ENCODE measurements around the gene TPO. TPM values are rescaled to one million over a fixed set of nuclear protein-coding genes. Genes with fewer than 3 reads are reported as not detected.

The TPO gene
- total RNA-seq, 1 experiment from 2014 or later: not detected

- intact Hi-C loops (cut with micrococcal nuclease; ENCODE audit: unreplicated experiment): loop anchor here (5.0 kb wide), 1 partner anchor 153 kb away; the partner anchor contains the start of gene PXDN
- ChIA-PET POLR2A (ENCODE audit: unreplicated experiment) (no interaction called here), CTCF (interaction anchor here (0.7 kb wide), 1 partner anchor 180 kb away, joined by 6 read pairs; no protein-coding TSS in a partner anchor)
These were observed 175.8 kb downstream of the TPO start for GRCh38 chr2:1588978-1589621.

GRCh38 chr2:1590596-1591460 lies 177.6 kb downstream of the TPO start:
- no peaks in the 10 kb centered on the region for H3K79me2 ChIP-seq (ENCODE audit: low read depth)
- intact Hi-C loops (cut with micrococcal nuclease; ENCODE audit: unreplicated experiment): no loop called here
- no peaks in the 10 kb centered on the region for H3K9me2 ChIP-seq (ENCODE audit: insufficient read depth)
- H3K4me3 ChIP-seq: no peak overlapping the region
- H3K4me1 ChIP-seq (replicated peaks; ENCODE audit: insufficient read depth): peaks cover 40% of the 10 kb centered on the region
- no peak overlapping the region for H3K27ac ChIP-seq
- H2AFZ ChIP-seq: no peak overlapping the region
- peaks cover 7% of the 10 kb centered on the region; the same call in 1 of the 2 replicates for H3K27me3 ChIP-seq (ENCODE audit: insufficient read depth, low read depth)
- H3F3A ChIP-seq (ENCODE audit: insufficient read depth, low read depth): peaks cover 36% of the 10 kb centered on the region
- H4K20me1 ChIP-seq (ENCODE audit: insufficient read depth): no peaks in the 10 kb centered on the region
- POLR2A ChIA-PET (ENCODE audit: unreplicated experiment): no interaction called here
- CTCF ChIA-PET: no interaction called here
- BruUV-seq (replicated peaks): no TSS peak
- H3K36me3 ChIP-seq (ENCODE audit: low read depth): no peaks in the 10 kb centered on the region
- no peak for DNase-seq
- TF ChIP-seq CTCF (conservative IDR thresholded peaks at IDR 0.05) (no peak), EZH2 (IDR thresholded peaks at IDR 0.05; ENCODE audit: low read depth) (no peak)
- no peak overlapping the region for H3K4me2 ChIP-seq
- H3K9me3 ChIP-seq (ENCODE audit: insufficient read depth, low read depth): no peaks in the 10 kb centered on the region

More at GRCh38 chr2:1588978-1589621, 175.8 kb downstream of the TPO start:
- Histone ChIP-seq H3K36me3 (ENCODE audit: low read depth) (no peaks in the 10 kb centered on the region), H2AFZ (no peak overlapping the region), H3K79me2 (ENCODE audit: low read depth) (no peaks in the 10 kb centered on the region), H3K27me3 (ENCODE audit: insufficient read depth, low read depth) (peaks cover 7% of the 10 kb centered on the region), H3K27ac (no peak overlapping the region), H3K4me3 (no peak overlapping the region), H3K9me3 (ENCODE audit: insufficient read depth, low read depth) (no peaks in the 10 kb centered on the region), H3F3A (ENCODE audit: insufficient read depth, low read depth) (peaks cover 37% of the 10 kb centered on the region), H3K4me2 (no peak overlapping the region), H4K20me1 (ENCODE audit: insufficient read depth) (no peaks in the 10 kb centered on the region; the same call in 1 of the 2 replicates), H3K4me1 (replicated peaks; ENCODE audit: insufficient read depth) (peaks cover 42% of the 10 kb centered on the region), H3K9me2 (ENCODE audit: insufficient read depth) (no peaks in the 10 kb centered on the region)
- TF ChIP-seq CTCF (conservative IDR thresholded peaks at IDR 0.05) (no peak), EZH2 (IDR thresholded peaks at IDR 0.05; ENCODE audit: low read depth) (no peak)
- no peak for DNase-seq
- no TSS peak for BruUV-seq (replicated peaks)

- Histone ChIP-seq H3K9me2 (ENCODE audit: insufficient read depth) (no peaks in the 10 kb centered on the region), H3K9me3 (ENCODE audit: insufficient read depth, low read depth) (no peaks in the 10 kb centered on the region), H3K36me3 (ENCODE audit: low read depth) (no peaks in the 10 kb centered on the region), H3K79me2 (ENCODE audit: low read depth) (no peaks in the 10 kb centered on the region), H3K27ac (no peak overlapping the region), H2AFZ (no peak overlapping the region), H3K4me2 (no peak overlapping the region), H3K27me3 (ENCODE audit: insufficient read depth, low read depth) (peaks cover 7% of the 10 kb centered on the region; the same call in 1 of the 2 replicates), H3F3A (ENCODE audit: insufficient read depth, low read depth) (peaks cover 35% of the 10 kb centered on the region), H3K4me3 (no peak overlapping the region), H4K20me1 (ENCODE audit: insufficient read depth) (no peaks in the 10 kb centered on the region), H3K4me1 (replicated peaks; ENCODE audit: insufficient read depth) (peaks cover 34% of the 10 kb centered on the region)
- CTCF ChIA-PET: no interaction called here
- no peak for DNase-seq
- intact Hi-C loops (cut with micrococcal nuclease; ENCODE audit: unreplicated experiment): no loop called here
- TF ChIP-seq EZH2 (IDR thresholded peaks at IDR 0.05; ENCODE audit: low read depth) (no peak), CTCF (conservative IDR thresholded peaks at IDR 0.05) (no peak)
- BruUV-seq (replicated peaks): no TSS peak
- POLR2A ChIA-PET (ENCODE audit: unreplicated experiment): no interaction called here
These were observed 178.2 kb downstream of the TPO start for GRCh38 chr2:1591461-1591770.
